Astrocyte of the cerebellum (primary cell): Measurements from ENCODE around the gene OR10H1.
"Not testable (repeated sequence)": the region's sequence is repeated elsewhere in the genome, so short reads cannot be mapped to it uniquely, and the experiment has no call there.

Source experiments
- DNase-seq: peaks from one replicate; pipeline ENCODE4 v3.0.0-alpha.2; 2011; ENCODE audit warnings: low read depth
- H3K4me3 ChIP-seq: 2 replicates; pipeline ENCODE4 v1.5.1; 2011; ENCODE audit warnings: mild to moderate bottlenecking, low read depth, low read length, moderate library complexity
- CTCF ChIP-seq: IDR thresholded peaks from 2 replicates; pipeline ENCODE4 v1.5.1; 2012; ENCODE audit warnings: low read length, low read depth, moderate library complexity, mild to moderate bottlenecking; ENCODE audit errors: missing control alignments
- in situ Hi-C: cut with HindIII; loops from 2 replicates; pipeline ENCODE4 v1.10.0; 2017; ENCODE audit warnings: low sequenced_read_pairs

OR10H1 gene

GRCh38 chr19:15837221-15837731 lies 21.8 kb upstream of the OR10H1 start:
- peak overlapping the region; percentile 72 for H3K4me3 ChIP-seq
- in situ Hi-C loops: no loop called here
- no peak for DNase-seq
- no peak for TF ChIP-seq CTCF

- TF ChIP-seq CTCF: no peak
- in situ Hi-C loops: no loop called here
- H3K4me3 ChIP-seq: peak overlapping the region; percentile 72
- DNase-seq: peak; percentile 74
Measured at GRCh38 chr19:15836330-15837220, 21.1 kb upstream of the OR10H1 start.

GRCh38 chr19:15835565-15836329 lies 20.3 kb upstream of the OR10H1 start:
- peak overlapping the region; percentile 72 for H3K4me3 ChIP-seq
- in situ Hi-C loops: not testable (repeated sequence)

GRCh38 chr19:15834232-15834631 lies 18.8 kb upstream of the OR10H1 start:
- DNase-seq, in situ Hi-C loops, H3K4me3 ChIP-seq: not testable (repeated sequence)

More at GRCh38 chr19:15835565-15836329, 20.3 kb upstream of the OR10H1 start:
- not testable (repeated sequence) for DNase-seq

- DNase-seq: no peak
- TF ChIP-seq CTCF: no peak
- no peak overlapping the region for H3K4me3 ChIP-seq
- in situ Hi-C loops: no loop called here
Measured at GRCh38 chr19:15831626-15832025, 16.2 kb upstream of the OR10H1 start.

GRCh38 chr19:15829786-15830185 lies 14.3 kb upstream of the OR10H1 start:
- no peak for DNase-seq
- no peak for TF ChIP-seq CTCF
- in situ Hi-C loops: no loop called here
- H3K4me3 ChIP-seq: no peak overlapping the region

GRCh38 chr19:15829306-15829698 lies 13.8 kb upstream of the OR10H1 start:
- no peak overlapping the region for H3K4me3 ChIP-seq
- TF ChIP-seq CTCF: no peak
- DNase-seq: no peak
- in situ Hi-C loops: no loop called here

GRCh38 chr19:15828611-15829305 lies 13.3 kb upstream of the OR10H1 start:
- H3K4me3 ChIP-seq, DNase-seq, in situ Hi-C loops: not testable (repeated sequence)
